Activated CD8-positive, alpha-beta memory T cell treated with anti-CD3 and anti-CD28 coated beads, Interleukin-2, amount 50 U/mL, for 1 hour (primary cell): ENCODE measurements around the gene GGA3.
"Not testable (repeated sequence)": the region's sequence is repeated elsewhere in the genome, so short reads cannot be mapped to it uniquely, and the experiment has no call there.

Experiments
- DNase-seq: peaks from one replicate; pipeline ENCODE4 v3.0.0-alpha.2; 2020; ENCODE audit errors: extremely low read depth

Gene GGA3

GRCh38 chr17:75225016-75225415, 36.4 kb downstream of the GGA3 start:
- DNase-seq = no peak

DNA sequence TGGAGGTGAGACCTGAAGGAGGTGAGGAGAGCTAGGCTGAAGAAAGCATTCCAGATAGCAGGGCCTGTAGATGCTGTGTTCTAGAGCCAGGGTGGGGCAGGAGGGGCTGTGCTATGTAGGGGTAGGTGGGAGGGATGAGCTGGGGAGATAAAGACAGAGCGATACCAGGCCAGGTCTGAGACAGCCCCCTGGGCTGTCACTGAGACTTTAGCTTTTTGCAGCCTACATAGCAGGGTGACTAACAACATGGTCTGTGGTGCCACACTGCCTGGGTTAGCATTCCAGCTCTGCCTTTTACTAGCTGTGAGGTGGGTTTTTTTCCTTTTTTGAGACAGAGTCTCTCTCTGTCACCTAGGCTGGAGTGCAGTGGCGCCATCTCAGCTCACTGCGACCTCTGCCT, 41.6 kb downstream of the GGA3 start:
- no peak for DNase-seq

DNA sequence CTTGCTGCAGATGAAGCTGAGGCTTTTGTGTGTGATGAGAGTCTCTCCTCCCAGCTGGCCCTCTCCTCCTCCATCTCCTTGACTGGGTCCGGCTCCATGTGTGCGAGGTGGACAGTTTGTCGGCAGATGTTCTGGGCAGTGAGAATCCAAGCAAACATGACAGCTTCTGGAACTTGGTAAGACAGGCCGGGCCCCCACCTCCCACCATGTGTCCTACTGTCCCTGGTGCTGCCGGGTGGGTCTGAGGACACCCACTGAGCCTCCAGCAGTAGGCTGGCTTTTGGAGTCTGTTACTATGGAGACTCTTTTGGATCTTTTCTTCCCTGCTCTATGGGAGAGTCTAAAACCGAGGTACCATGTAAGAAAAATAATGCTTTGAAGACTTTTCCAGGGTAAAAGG, 43.3 kb downstream of the GGA3 start:
- no peak for DNase-seq

DNA sequence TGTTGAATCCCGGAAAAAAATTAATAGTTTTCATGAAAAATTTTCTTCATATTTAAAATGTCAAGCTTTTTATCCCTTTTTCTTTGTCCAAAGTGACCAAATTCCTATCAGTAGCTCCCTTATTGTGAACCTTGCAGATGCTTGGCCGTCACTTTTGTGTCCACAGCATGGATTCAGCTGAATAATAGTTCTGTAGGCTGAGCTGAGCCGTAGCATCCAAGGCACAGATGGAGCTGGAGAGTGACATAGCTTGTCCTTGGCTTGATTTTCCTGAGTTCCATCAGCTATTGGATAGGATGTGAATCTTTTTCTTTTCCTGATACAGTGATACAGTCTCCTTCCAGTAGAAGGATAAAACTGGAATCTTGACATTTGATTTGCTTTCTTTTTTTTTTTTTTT, 52.3 kb downstream of the GGA3 start:
- DNase-seq = no peak

DNA sequence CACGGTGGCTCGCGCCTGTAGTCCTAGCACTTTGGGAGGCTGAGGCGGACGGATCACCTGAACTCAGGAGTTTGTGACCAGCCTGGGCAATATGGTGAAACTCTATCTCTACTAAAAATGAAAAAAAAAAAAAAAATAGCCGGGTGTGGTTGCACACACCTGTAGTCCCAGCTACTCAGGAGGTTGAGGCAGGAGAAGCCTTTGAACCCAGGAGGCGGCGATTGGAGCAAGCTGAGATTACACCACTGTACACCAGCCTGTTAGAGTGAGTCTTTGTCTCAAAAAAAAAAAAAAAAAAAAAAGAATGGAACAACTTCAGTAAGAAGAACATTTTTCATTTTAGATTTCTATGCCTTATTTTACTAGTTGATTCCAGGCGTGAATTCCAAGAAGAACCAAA, 53.2 kb downstream of the GGA3 start:
- DNase-seq = no peak

GRCh38 chr17:75207760-75208159, 53.6 kb downstream of the GGA3 start:
- no peak for DNase-seq

DNA sequence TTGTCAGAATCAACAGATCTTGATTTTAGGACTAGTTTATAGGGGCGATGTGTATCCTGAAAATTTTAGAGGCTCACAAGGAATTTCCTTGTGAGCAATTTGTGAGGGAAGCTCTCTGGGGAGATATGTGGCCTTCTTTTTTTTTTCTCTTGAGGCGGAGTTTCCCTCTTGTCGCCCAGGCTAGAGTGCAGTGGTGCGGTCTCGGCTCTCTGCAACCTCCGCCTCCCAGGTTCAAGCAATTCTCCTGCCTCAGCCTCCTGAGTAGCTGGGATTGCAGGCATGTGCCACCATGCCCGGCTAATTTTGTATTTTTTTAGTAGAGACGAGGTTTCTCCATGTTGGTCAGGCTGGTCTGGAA, 54.4 kb downstream of the GGA3 start:
- not testable (repeated sequence) for DNase-seq

GRCh38 chr17:75205793-75206163, 55.6 kb downstream of the GGA3 start:
- DNase-seq = no peak

DNA sequence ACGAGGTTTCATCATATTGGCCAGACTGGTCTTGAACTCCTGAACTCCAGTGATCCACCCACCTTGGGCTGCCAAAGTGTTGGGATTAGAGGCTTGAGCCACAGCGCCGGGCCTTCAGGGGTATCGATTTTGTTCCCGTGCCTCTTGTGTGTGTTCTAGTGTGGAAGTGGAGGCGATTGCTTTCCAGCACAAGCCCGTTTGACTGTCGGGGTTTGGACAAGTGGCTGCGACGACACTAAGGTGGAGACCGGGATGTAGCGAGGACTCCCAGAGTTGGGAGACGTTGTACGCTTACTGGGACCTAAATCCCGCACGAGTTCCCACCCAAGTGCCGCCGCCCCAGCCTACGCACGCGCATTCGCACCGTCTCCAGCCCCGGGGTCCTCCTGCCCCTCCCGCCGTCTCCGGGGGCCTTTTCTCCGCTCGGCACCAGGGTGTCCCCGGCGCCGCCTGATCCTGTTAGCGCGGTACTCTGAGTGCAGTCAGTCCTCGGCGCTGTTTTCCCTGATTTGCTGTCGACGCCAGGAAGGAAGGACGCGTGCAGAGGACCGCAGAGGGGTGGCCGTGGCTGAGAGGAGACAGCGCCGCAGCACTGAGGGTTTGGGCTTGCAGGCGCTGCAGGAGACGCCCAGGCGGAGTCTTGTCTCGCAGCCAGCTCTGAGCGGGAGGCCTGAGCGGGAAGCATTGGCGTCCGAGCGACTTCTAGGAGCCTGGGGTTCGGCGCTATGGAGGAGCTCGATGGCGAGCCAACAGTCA, 56.2 kb downstream of the GGA3 start, which contains the start of gene NUP85:
NUP85 (plus strand) TSS at position 643 of the 756 bp plus-strand sequence; CDS start at position 726, 83 bp downstream.
- peak; percentile 79 for DNase-seq

DNA sequence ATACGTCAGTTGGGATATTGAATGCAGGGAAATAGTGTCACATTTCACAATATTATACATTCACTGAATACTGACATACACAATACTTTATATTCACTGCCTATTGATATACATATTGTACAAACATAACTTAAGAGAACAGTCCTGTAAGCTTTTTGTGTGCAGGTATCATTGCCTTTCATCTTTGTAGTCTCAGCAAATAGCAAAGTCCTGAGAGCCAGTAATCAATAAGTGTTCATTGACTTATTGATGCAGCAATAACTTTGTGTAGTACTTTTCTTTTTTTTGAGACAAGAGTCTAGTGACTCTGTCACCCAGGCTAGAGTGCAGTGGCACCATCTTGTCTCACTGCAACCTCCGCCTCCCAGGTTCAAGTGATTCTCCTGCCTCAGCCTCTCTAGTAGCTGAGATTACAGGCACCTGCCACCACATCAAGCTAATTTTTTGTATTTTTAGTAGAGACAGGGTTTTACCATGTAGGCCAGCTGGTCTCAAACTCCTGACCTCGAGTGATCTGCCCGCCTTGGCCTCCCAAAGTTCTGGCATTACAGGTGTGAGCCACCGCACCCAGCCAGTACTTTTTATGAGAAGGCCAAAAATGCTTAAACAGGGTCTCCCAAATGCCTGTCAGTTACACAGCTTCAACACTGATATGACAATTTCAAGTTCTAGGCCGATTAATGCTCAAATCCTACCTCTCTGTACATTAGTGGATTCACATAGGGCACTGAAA, 61.4 kb downstream of the GGA3 start:
- no peak for DNase-seq

GRCh38 chr17:75194879-75195278, 66.5 kb downstream of the GGA3 start:
- DNase-seq = no peak

GRCh38 chr17:75191584-75191983, 69.8 kb downstream of the GGA3 start:
- DNase-seq = no peak

DNA sequence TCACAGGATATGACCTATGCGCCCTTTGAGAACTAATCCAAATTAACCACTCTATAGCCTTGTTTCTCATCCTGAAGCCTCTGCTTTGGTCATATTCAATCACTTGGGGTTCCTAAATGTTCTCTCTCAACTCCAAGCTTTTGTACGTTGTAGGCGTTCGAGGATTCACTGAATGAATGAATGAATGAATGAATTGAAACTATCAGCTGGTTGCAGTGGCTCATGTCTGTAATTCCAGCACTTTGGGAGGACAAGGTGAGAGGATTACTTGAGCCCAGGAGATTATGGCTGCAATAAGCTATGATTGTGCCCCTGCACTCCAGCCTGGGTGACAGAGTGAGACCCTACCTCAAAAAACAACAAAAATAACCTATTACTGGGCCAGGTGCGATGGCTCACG, 72.8 kb downstream of the GGA3 start:
- DNase-seq = no peak
